Endothelial cell of umbilical vein (primary cell): ENCODE results near the gene NOP16.

ENCODE experiments used
- CTCF ChIP-seq, 2 donors: IDR thresholded peaks; 1 replicate in 1 of 2; 2 replicates in 1 of 2; pipeline ENCODE4 v1.5.1; 2011; ENCODE audit warnings: low read length in 2 of 2, mild to moderate bottlenecking in 2 of 2, moderate library complexity in 2 of 2, control low read depth in 1 of 2, inconsistent platforms in 1 of 2, low read depth in 1 of 2; ENCODE audit not compliant: insufficient read depth in 1 of 2; ENCODE audit errors: extremely low read depth in 1 of 2
- GATA2 ChIP-seq: IDR thresholded peaks from 2 replicates; pipeline ENCODE4 v1.7.0; 2011; ENCODE audit warnings: low read depth, mild to moderate bottlenecking, moderate library complexity, mixed read lengths, low read length; ENCODE audit not compliant: insufficient read length, insufficient read depth
- JUN ChIP-seq: IDR thresholded peaks from 2 replicates; pipeline ENCODE4 v1.6.1; 2011; ENCODE audit warnings: borderline replicate concordance, low read depth; ENCODE audit not compliant: insufficient read length, insufficient read depth
- MYC ChIP-seq: IDR thresholded peaks from one replicate; pipeline ENCODE4 v1.6.1; 2011; ENCODE audit warnings: mild to moderate bottlenecking, low read depth, low read length
- POLR2A ChIP-seq: IDR thresholded peaks from 2 replicates; pipeline ENCODE4 v1.6.1; 2012; ENCODE audit warnings: low read depth, mild to moderate bottlenecking, control low read depth, low read length
- POLR2AphosphoS5 ChIP-seq: IDR thresholded peaks from 2 replicates; pipeline ENCODE4 v1.6.1; 2012; ENCODE audit warnings: low read depth, mild to moderate bottlenecking, control low read depth, low read length, moderate library complexity; ENCODE audit not compliant: insufficient read depth

DNA sequence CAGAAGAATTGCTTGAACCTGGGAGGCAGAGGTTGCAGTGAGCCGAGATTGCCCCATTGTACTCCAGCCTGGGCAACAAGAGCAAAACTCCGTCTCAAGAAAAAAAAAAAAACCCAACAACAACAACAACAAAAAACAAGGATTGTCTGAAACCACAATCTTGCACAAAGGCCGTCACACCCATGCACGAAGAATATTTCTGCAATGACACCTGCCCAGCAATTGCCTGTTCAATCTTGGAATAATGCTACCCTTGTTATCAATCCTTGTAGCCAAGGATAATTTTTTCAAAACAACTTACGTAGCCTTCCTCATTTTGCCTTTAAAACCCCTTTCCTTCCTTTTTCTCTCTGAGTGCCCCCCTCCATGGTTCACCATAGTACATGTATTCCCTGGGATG lies 31.7 kb upstream of the NOP16 start:
- no peak for TF ChIP-seq CTCF (IDR thresholded peaks at IDR 0.05; ENCODE audit: extremely low read depth in 1 of 2, insufficient read depth in 1 of 2, low read depth in 1 of 2, low read length in 2 of 2)
- no peak for TF ChIP-seq GATA2
- no peak for TF ChIP-seq POLR2A
- TF ChIP-seq JUN = no peak
- no peak for TF ChIP-seq POLR2AphosphoS5
- no peak for TF ChIP-seq MYC
